Fibroblast of villous mesenchyme (primary cell): Measurements from ENCODE around the gene KHK. TPM values are rescaled to one million over a fixed set of nuclear protein-coding genes. Genes with fewer than 3 reads are reported as not detected.

Experiments
- DNase-seq: peaks from one replicate; pipeline ENCODE4 v3.0.0-alpha.2; 2010; ENCODE audit warnings: low read depth
- H3K4me3 ChIP-seq: 2 replicates; pipeline ENCODE4 v1.5.1; 2011; ENCODE audit warnings: low read depth, mild to moderate bottlenecking, low read length
- CTCF ChIP-seq: IDR thresholded peaks from 2 replicates; pipeline ENCODE4 v1.5.1; 2012; ENCODE audit warnings: low read depth, mild to moderate bottlenecking, low read length; ENCODE audit not compliant: insufficient read depth
- total RNA-seq: library from RNA; depleted of rRNA; stranded (reverse); fragments of >200 nt; gene quantifications from 2 replicates; pipeline ENCODE4 v1.2.3, GENCODE V29; 2012

The KHK gene
- total RNA-seq, 1 donor = 1.3 TPM

GRCh38 chr2:27087823-27088410 lies 1.3 kb downstream of the KHK start:
- TF ChIP-seq CTCF = no peak
- H3K4me3 ChIP-seq = no peak overlapping the region
- no peak for DNase-seq

- no peak overlapping the region for H3K4me3 ChIP-seq
- no peak for TF ChIP-seq CTCF
- DNase-seq = no peak
These were observed 2.1 kb downstream of the KHK start for GRCh38 chr2:27088634-27089033.

GRCh38 chr2:27089111-27089954 lies 2.8 kb downstream of the KHK start:
- DNase-seq = no peak
- TF ChIP-seq CTCF = no peak
- no peak overlapping the region for H3K4me3 ChIP-seq

- no peak for DNase-seq
- TF ChIP-seq CTCF = no peak
- H3K4me3 ChIP-seq = no peak overlapping the region
These were observed 5.4 kb downstream of the KHK start for GRCh38 chr2:27091746-27092695.

GRCh38 chr2:27092696-27093429 lies 6.3 kb downstream of the KHK start:
- no peak for TF ChIP-seq CTCF

More at GRCh38 chr2:27092696-27093429, 6.3 kb downstream of the KHK start:
- no peak overlapping the region for H3K4me3 ChIP-seq
- no peak for DNase-seq
